WTC11 (cell line): ENCODE measurements around the gene GRK3.

Experiments used
- ESRRA ChIP-seq: sonication (generic); formaldehyde crosslinking; IDR thresholded peaks from 2 replicates; pipeline ENCODE4 v1.8.1; 2022; ENCODE audit warnings: mild to moderate bottlenecking, missing genetic modification reagents, borderline replicate concordance
- FOXK1 ChIP-seq: sonication (generic); formaldehyde crosslinking; IDR thresholded peaks from 2 replicates; pipeline ENCODE4 v1.8.0; 2022; ENCODE audit warnings: mild to moderate bottlenecking, moderate library complexity, missing genetic modification reagents
- FOXP1 ChIP-seq: sonication (generic); formaldehyde crosslinking; IDR thresholded peaks from 2 replicates; pipeline ENCODE4 v1.8.0; 2022; ENCODE audit warnings: missing genetic modification reagents, mild to moderate bottlenecking, moderate library complexity, borderline replicate concordance
- TF ChIP-seq, protein P1 (sequence below): sonication (generic); formaldehyde crosslinking; conservative IDR thresholded peaks from 2 replicates; pipeline ENCODE4 v1.8.1; 2022; ENCODE audit warnings: mild to moderate bottlenecking, missing genetic modification reagents
- TF ChIP-seq, protein P2 (sequence below): fragments of 200-600 bp; IDR thresholded peaks from 2 replicates; pipeline ENCODE4 v1.8.0; 2022; ENCODE audit warnings: antibody characterized with exemption
- TF ChIP-seq, protein P3 (sequence below): sonication (generic); formaldehyde crosslinking; conservative IDR thresholded peaks from 2 replicates; pipeline ENCODE4 v1.8.1; 2023; ENCODE audit warnings: mild to moderate bottlenecking, low read depth, missing genetic modification reagents, moderate library complexity

DNA sequence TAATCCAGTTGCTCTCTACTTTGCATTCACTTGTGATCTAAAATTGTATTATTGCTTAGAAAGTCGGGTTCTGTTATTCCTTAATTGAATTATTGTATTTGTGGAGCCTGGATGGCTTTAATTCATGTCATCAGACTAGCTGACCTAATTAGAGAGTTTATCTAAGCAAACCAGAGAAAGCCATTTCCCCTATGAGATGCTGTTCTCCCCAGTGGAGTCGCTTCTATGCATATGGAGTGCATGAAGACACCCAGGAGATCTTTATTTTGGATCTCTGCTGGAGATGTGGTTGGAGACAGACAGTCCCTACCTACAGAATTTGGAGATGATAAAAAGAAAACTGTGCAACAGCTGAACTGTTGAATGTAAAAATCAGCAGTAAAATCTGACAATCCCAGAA is 132.3 kb downstream of the GRK3 start:
- TF ChIP-seq, protein P1, sequence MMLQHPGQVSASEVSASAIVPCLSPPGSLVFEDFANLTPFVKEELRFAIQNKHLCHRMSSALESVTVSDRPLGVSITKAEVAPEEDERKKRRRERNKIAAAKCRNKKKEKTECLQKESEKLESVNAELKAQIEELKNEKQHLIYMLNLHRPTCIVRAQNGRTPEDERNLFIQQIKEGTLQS (CRISPR knock-in tag), result no peak
- TF ChIP-seq, protein P2, sequence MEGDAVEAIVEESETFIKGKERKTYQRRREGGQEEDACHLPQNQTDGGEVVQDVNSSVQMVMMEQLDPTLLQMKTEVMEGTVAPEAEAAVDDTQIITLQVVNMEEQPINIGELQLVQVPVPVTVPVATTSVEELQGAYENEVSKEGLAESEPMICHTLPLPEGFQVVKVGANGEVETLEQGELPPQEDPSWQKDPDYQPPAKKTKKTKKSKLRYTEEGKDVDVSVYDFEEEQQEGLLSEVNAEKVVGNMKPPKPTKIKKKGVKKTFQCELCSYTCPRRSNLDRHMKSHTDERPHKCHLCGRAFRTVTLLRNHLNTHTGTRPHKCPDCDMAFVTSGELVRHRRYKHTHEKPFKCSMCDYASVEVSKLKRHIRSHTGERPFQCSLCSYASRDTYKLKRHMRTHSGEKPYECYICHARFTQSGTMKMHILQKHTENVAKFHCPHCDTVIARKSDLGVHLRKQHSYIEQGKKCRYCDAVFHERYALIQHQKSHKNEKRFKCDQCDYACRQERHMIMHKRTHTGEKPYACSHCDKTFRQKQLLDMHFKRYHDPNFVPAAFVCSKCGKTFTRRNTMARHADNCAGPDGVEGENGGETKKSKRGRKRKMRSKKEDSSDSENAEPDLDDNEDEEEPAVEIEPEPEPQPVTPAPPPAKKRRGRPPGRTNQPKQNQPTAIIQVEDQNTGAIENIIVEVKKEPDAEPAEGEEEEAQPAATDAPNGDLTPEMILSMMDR, result no peak
- TF ChIP-seq ESRRA, result no peak
- no peak for TF ChIP-seq FOXP1 (CRISPR knock-in tag)
- TF ChIP-seq, protein P3, sequence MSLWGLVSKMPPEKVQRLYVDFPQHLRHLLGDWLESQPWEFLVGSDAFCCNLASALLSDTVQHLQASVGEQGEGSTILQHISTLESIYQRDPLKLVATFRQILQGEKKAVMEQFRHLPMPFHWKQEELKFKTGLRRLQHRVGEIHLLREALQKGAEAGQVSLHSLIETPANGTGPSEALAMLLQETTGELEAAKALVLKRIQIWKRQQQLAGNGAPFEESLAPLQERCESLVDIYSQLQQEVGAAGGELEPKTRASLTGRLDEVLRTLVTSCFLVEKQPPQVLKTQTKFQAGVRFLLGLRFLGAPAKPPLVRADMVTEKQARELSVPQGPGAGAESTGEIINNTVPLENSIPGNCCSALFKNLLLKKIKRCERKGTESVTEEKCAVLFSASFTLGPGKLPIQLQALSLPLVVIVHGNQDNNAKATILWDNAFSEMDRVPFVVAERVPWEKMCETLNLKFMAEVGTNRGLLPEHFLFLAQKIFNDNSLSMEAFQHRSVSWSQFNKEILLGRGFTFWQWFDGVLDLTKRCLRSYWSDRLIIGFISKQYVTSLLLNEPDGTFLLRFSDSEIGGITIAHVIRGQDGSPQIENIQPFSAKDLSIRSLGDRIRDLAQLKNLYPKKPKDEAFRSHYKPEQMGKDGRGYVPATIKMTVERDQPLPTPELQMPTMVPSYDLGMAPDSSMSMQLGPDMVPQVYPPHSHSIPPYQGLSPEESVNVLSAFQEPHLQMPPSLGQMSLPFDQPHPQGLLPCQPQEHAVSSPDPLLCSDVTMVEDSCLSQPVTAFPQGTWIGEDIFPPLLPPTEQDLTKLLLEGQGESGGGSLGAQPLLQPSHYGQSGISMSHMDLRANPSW (CRISPR knock-in tag), result no peak
- TF ChIP-seq FOXK1 (CRISPR knock-in tag), result no peak
